Karpas-422 (cell line): ENCODE results near the gene ELMOD3. TPM values are rescaled to one million over a fixed set of nuclear protein-coding genes. Genes with fewer than 3 reads are reported as not detected.
"Not testable (repeated sequence)": the region's sequence is repeated elsewhere in the genome, so short reads cannot be mapped to it uniquely, and the experiment has no call there.

Experiments used
- DNase-seq: peaks from one replicate; pipeline ENCODE4 v3.0.0-alpha.2; 2015
- H2AFZ ChIP-seq: fragments of 200-600 bp; sonication (generic); 2 replicates; pipeline ENCODE4 v1.6.1; 2014; ENCODE audit warnings: antibody characterized with exemption, low read length, mixed read lengths
- H3K27ac ChIP-seq: fragments of 200-600 bp; sonication (generic); 2 replicates; pipeline ENCODE4 v1.5.1; 2014; ENCODE audit warnings: mild to moderate bottlenecking, low read length, moderate library complexity
- H3K27me3 ChIP-seq: fragments of 200-600 bp; sonication (generic); 2 replicates; pipeline ENCODE4 v1.6.1; 2014; ENCODE audit warnings: low read length, mixed read lengths
- H3K36me3 ChIP-seq: fragments of 200-600 bp; sonication (generic); 2 replicates; pipeline ENCODE4 v1.6.1; 2014; ENCODE audit warnings: low read length, mixed read lengths; ENCODE audit not compliant: insufficient read depth
- H3K4me1 ChIP-seq: fragments of 200-600 bp; sonication (generic); 2 replicates; pipeline ENCODE4 v1.6.1; 2014; ENCODE audit warnings: mild to moderate bottlenecking, low read length, mixed read lengths
- H3K4me2 ChIP-seq: fragments of 200-600 bp; sonication (generic); 2 replicates; pipeline ENCODE4 v1.6.1; 2014; ENCODE audit warnings: low read length, low read depth, mild to moderate bottlenecking; ENCODE audit not compliant: poor library complexity, severe bottlenecking
- H3K4me3 ChIP-seq: fragments of 200-600 bp; sonication (generic); 2 replicates; pipeline ENCODE4 v1.5.1; 2014; ENCODE audit warnings: mild to moderate bottlenecking, antibody characterized with exemption, low read length, mixed read lengths
- H3K79me2 ChIP-seq: fragments of 200-600 bp; sonication (generic); 2 replicates; pipeline ENCODE4 v1.6.1; 2014; ENCODE audit warnings: mild to moderate bottlenecking, low read length, mixed read lengths
- H3K9ac ChIP-seq: fragments of 200-600 bp; sonication (generic); 2 replicates; pipeline ENCODE4 v1.6.0; 2014; ENCODE audit warnings: low read length
- H3K9me2 ChIP-seq: fragments of 200-600 bp; sonication (generic), shearing (Covaris generic); replicated peaks from 2 replicates; pipeline ENCODE4 v1.6.0; 2014; ENCODE audit warnings: mild to moderate bottlenecking, low read length, moderate library complexity; ENCODE audit not compliant: insufficient read depth
- H3K9me3 ChIP-seq: fragments of 300-700, 200-600 bp; sonication (generic); 2 replicates; pipeline ENCODE4 v1.6.1; 2014; ENCODE audit warnings: low read length, mixed read lengths
- H4K20me1 ChIP-seq: fragments of 200-600 bp; sonication (generic); 2 replicates; pipeline ENCODE4 v1.6.1; 2014; ENCODE audit warnings: mild to moderate bottlenecking, antibody characterized with exemption, low read length, low read depth; ENCODE audit not compliant: insufficient read depth
- total RNA-seq: library from RNA; depleted of rRNA; stranded (reverse); fragments of >200 nt; shearing (Covaris generic); gene quantifications from 2 replicates; pipeline ENCODE4 v1.2.3, GENCODE V29; 2014; ENCODE audit warnings: low replicate concordance

Gene ELMOD3
- total RNA-seq, 1 experiment from 2014 or later = 18.6 TPM

GRCh38 chr2:85334928-85335327 is 19.6 kb upstream of the ELMOD3 start:
- Histone ChIP-seq H3K27ac (no peak overlapping the region), H4K20me1 (no peaks in the 10 kb centered on the region), H3K27me3 (no peaks in the 10 kb centered on the region), H3K9me2 (no peaks in the 10 kb centered on the region), H3K4me3 (no peak overlapping the region), H2AFZ (no peak overlapping the region), H3K79me2 (no peaks in the 10 kb centered on the region), H3K9ac (no peak overlapping the region), H3K4me1 (peaks cover 5% of the 10 kb centered on the region), H3K4me2 (no peak overlapping the region), H3K36me3 (no peaks in the 10 kb centered on the region), H3K9me3 (no peaks in the 10 kb centered on the region)
- no peak for DNase-seq

DNA sequence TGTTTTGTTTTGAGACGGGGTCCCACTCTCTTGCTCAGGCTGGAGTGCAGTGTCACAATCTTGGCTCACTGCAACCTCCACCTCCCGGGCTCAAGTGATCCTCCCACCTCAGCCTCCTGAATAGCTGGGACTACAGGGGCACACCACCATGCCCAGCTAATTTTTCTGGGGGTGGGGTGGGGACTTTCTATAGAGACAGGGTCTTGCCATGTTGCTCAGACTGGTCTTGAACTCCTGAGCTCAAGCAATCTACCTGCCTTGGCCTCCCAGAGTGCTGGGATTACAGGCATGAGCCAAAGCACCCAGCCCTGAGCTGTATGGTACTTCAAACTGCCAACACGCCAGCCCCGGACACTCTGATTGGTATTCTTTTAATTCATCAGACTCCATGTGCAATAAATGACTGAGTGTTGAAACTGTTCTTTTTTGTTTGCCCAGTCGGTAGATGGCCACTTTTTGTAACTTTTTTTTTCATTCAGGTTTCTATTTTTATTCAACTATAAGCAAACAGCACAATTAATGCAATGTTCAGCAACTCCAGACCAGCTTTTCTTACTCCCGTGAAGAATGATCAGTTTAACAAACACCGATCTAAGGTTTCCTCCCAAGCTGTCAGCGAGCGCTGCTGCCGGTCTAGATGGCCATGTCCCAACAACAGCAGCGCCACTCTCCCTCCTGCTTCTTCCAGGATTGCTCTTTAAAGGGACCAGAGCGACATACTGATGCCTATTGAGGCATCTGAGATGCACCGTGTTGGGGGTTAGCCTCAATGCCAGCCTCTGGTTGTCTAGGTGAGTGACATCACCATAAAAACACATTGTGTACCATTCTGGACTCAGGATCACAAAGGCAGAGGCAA is 14.3 kb upstream of the ELMOD3 start:
- H3K4me1 ChIP-seq = no peaks in the 10 kb centered on the region
- H3K9me2 ChIP-seq = no peaks in the 10 kb centered on the region
- H3K9ac ChIP-seq = no peak overlapping the region
- no peaks in the 10 kb centered on the region for H3K79me2 ChIP-seq
- no peak overlapping the region for H3K4me3 ChIP-seq
- H3K27ac ChIP-seq = no peak overlapping the region
- H3K36me3 ChIP-seq = no peaks in the 10 kb centered on the region
- H3K4me2 ChIP-seq = no peak overlapping the region
- DNase-seq = no peak
- H4K20me1 ChIP-seq = no peaks in the 10 kb centered on the region
- no peaks in the 10 kb centered on the region for H3K27me3 ChIP-seq
- H2AFZ ChIP-seq = no peak overlapping the region
- H3K9me3 ChIP-seq = no peaks in the 10 kb centered on the region

DNA sequence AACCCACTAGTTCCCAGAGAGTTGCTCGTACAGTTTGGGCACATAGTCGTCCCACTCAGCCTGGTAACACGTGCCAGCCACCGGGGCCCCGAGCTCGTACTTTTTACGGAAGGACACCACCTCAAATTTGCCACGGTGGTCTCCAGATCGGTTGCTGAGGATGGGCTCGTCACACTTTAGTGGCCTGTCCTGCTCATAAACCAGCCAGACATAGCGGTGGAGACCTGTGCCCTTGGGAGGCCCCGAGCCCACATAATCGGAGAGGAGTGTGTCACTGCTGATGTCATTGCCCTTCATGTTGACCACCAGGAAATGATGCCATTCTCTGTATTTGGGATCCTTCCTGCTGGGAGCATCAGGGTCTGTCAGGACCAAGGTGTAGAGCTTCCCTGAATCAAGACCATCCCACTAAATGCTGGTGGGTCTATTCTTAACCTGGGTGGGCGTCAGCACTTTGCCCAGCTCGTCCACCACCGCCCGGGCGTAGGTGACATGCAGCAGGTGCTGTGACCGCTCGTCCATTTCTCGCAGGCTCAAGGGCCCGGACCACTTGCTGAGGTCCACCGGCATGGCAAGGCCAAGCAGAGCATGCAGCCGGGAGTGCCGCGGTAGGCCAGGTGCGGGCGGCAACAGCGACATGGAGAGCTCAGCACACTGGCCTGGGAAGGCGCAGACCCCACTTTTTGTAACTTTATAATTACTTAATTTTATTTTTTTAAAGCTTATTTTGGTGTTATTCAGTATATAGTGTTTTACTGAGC is 13.1 kb upstream of the ELMOD3 start:
- H4K20me1 ChIP-seq = no peaks in the 10 kb centered on the region
- H3K79me2 ChIP-seq = no peaks in the 10 kb centered on the region

DNA sequence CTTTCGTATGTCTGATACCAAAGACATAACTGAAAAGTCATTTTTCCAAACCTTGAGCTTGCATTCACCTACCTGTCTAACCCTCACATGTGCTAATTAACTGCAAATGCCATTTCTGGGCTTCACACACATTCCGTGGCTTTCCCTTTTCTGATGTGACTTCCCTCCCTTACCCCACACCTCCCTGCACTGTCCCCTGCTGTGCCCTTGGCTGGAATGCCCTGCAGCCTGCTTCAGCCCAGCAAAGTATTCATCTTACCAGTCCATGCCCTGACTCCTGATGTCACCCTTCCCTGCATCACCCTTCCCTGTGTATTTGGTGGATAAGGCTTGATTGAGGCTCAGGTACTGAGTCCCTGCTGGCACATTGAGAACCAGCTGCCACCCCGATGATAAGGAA is 12.4 kb upstream of the ELMOD3 start:
- Histone ChIP-seq H4K20me1 (no peaks in the 10 kb centered on the region), H3K9me3 (no peaks in the 10 kb centered on the region), H3K36me3 (no peaks in the 10 kb centered on the region; the same call in 1 of the 2 replicates), H2AFZ (no peak overlapping the region), H3K9ac (no peak overlapping the region), H3K9me2 (no peaks in the 10 kb centered on the region), H3K27ac (no peak overlapping the region), H3K4me2 (no peak overlapping the region), H3K27me3 (no peaks in the 10 kb centered on the region), H3K4me3 (no peak overlapping the region), H3K79me2 (no peaks in the 10 kb centered on the region), H3K4me1 (no peaks in the 10 kb centered on the region)
- no peak for DNase-seq

More for the DNA sequence above, 13.1 kb upstream of the ELMOD3 start:
- H3K27ac ChIP-seq = no peak overlapping the region
- no peak overlapping the region for H3K4me3 ChIP-seq
- H3K9me2 ChIP-seq = no peaks in the 10 kb centered on the region
- H3K27me3 ChIP-seq = no peaks in the 10 kb centered on the region
- H3K9me3 ChIP-seq = no peaks in the 10 kb centered on the region
- no peak overlapping the region for H3K9ac ChIP-seq
- no peak overlapping the region for H2AFZ ChIP-seq
- no peaks in the 10 kb centered on the region for H3K4me1 ChIP-seq
- no peaks in the 10 kb centered on the region; the same call in 1 of the 2 replicates for H3K36me3 ChIP-seq
- DNase-seq = no peak
- no peak overlapping the region for H3K4me2 ChIP-seq

DNA sequence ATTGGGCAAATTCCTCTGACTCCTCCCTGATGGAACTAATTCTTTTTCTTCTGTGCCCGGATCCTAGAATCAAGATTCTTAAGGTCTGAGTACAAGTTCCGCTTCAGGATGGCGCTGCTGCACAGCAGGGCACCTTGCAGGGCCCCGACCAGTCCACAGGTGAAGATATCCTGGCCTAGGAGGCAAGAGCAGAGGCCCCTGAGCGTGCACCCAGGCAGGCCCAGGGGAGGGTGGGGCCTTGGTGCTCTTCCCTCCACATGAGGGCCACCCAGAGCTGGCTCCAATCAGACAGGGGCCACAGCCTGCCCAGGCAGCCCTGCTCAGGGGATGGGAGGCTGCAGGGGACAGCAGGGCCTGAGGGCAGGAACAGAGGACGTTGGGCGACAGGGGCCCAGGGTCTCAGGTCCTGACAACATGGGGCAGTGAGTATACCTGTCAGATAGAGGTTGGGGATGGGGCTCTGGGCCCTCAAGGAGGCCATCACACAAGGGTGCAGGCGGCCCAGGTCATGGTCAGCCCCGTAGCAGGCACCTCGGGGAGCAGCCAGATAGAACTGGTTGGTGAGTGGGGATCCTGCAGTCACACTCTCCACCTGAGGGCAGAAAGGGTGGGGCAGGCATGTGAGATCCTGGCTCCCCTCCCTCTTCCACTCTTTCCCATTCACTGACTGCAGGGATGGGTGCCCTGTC is 11.2 kb upstream of the ELMOD3 start:
- H3K27me3 ChIP-seq, H3K9me2 ChIP-seq, H3K27ac ChIP-seq, H3K4me3 ChIP-seq, H3K9me3 ChIP-seq, H3K9ac ChIP-seq, H4K20me1 ChIP-seq, DNase-seq, H2AFZ ChIP-seq, H3K79me2 ChIP-seq, H3K36me3 ChIP-seq, H3K4me1 ChIP-seq, H3K4me2 ChIP-seq: not testable (repeated sequence)

DNA sequence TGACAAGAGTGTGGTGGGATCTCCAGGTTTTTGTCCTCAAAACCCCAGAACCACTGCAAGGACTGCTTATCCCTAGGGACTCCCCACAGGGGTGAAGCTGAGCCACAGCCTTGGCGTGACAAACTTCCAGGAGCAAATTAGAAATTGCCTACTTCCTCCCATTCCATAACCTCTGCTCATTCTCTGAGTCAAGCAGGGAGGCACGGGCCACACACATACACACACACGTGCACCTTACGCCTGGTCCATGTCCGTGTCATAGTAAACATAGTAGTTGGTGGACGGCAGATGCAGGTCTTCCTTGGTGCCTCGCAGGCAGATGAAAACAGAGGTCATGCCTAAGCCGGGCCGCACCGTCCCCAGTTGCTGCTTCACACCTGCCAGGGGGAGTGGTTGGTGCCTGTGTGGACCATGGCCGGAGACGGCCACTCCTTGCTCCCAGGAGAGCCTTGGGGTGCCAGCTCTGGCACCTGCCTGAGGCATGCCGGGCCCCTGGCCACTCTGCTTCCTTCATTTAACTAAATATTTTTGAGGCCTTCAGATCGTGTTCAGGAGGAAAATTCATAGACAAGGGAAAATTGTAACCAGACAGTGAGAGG is 10.1 kb upstream of the ELMOD3 start:
- H3K4me3 ChIP-seq = no peak overlapping the region
- no peaks in the 10 kb centered on the region for H3K9me2 ChIP-seq
- no peak overlapping the region for H3K27ac ChIP-seq
- DNase-seq = no peak
- H3K4me2 ChIP-seq = no peak overlapping the region
- H3K36me3 ChIP-seq = peaks cover 4% of the 10 kb centered on the region; the same call in 1 of the 2 replicates
- H2AFZ ChIP-seq = no peak overlapping the region
- no peaks in the 10 kb centered on the region for H3K79me2 ChIP-seq
- H3K9ac ChIP-seq = no peak overlapping the region
- H3K27me3 ChIP-seq = no peaks in the 10 kb centered on the region
- no peaks in the 10 kb centered on the region for H3K9me3 ChIP-seq
- no peaks in the 10 kb centered on the region for H3K4me1 ChIP-seq
- H4K20me1 ChIP-seq = no peaks in the 10 kb centered on the region

DNA sequence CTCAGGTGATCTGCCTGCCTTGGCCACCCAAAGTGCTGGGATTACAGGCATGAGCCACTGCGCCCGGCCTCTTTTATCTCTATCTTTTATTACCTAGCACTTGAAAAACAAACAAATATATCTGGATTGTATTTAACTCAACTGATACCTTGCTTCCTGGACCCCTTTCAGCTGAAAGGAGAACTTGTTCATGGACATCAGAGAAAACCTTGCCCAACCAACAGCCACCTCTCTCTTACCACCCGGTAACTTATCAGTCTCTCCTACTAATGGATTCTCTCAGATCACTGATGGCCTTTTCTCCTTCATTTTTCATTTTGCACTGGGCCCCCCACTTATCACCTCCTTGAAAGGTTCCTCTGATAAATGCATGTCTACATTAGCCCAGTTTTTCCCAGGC is 7.0 kb upstream of the ELMOD3 start:
- peaks cover 18% of the 10 kb centered on the region; the same call in 1 of the 2 replicates for H3K36me3 ChIP-seq
- no peak overlapping the region for H3K9ac ChIP-seq
- DNase-seq = no peak
- H3K4me2 ChIP-seq = no peak overlapping the region
- H3K4me1 ChIP-seq = peaks cover 1% of the 10 kb centered on the region
- no peaks in the 10 kb centered on the region for H3K27me3 ChIP-seq
- H3K4me3 ChIP-seq = no peak overlapping the region
- H3K9me2 ChIP-seq = no peaks in the 10 kb centered on the region
- no peak overlapping the region for H2AFZ ChIP-seq
- H3K9me3 ChIP-seq = no peaks in the 10 kb centered on the region
- no peak overlapping the region for H3K27ac ChIP-seq
- peaks cover 5% of the 10 kb centered on the region for H3K79me2 ChIP-seq
- no peaks in the 10 kb centered on the region for H4K20me1 ChIP-seq
